Body of pancreas (tissue), 4 donors: Measurements from ENCODE around the gene SLC17A1.

ENCODE experiments used
- POLR2A ChIP-seq, 3 donors: fragments of 450-650 bp; IDR thresholded peaks; one replicate each; pipeline ENCODE4 v1.6.1; 2016; ENCODE audit warnings: antibody characterized with exemption in 3 of 3, mild to moderate bottlenecking in 2 of 3
- TF ChIP-seq, protein P1 (sequence below), 7 experiments: fragments of 450-650 bp in 4 of 7; fragments of 200-600 bp in 3 of 7; sonication (generic) in 3 of 7; IDR thresholded peaks; one replicate each; pipeline ENCODE4 v1.5.1; 2016 to 2019; ENCODE audit warnings: antibody characterized with exemption in 7 of 7

- no peak for TF ChIP-seq POLR2A (IDR thresholded peaks at IDR 0.05)
- TF ChIP-seq, protein P1, sequence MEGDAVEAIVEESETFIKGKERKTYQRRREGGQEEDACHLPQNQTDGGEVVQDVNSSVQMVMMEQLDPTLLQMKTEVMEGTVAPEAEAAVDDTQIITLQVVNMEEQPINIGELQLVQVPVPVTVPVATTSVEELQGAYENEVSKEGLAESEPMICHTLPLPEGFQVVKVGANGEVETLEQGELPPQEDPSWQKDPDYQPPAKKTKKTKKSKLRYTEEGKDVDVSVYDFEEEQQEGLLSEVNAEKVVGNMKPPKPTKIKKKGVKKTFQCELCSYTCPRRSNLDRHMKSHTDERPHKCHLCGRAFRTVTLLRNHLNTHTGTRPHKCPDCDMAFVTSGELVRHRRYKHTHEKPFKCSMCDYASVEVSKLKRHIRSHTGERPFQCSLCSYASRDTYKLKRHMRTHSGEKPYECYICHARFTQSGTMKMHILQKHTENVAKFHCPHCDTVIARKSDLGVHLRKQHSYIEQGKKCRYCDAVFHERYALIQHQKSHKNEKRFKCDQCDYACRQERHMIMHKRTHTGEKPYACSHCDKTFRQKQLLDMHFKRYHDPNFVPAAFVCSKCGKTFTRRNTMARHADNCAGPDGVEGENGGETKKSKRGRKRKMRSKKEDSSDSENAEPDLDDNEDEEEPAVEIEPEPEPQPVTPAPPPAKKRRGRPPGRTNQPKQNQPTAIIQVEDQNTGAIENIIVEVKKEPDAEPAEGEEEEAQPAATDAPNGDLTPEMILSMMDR (IDR thresholded peaks at IDR 0.05), result no peak
Measured at GRCh38 chr6:25777856-25778649, 53.8 kb downstream of the SLC17A1 start.
